ENCODE measurements around the gene PDE4C. TPM values are rescaled to one million over a fixed set of nuclear protein-coding genes. Genes with fewer than 3 reads are reported as not detected.

Gene PDE4C
- total and polyA plus RNA-seq, 9 of the 15 experiments (the other 6 are each of a cell fraction or from before 2014, with no cell fraction given) = 0.04 to 0.91 (median 0.20) TPM; not detected in 1

GRCh38 chr19:18227781-18228271 is 1.6 kb upstream of the PDE4C start (continued):
- TF ChIP-seq RCOR1 (IDR thresholded peaks at IDR 0.05; ENCODE audit: borderline replicate concordance in 1 of 2, low read depth in 2 of 2, low read length in 2 of 2) (0 out of 4 replicates have a peak, but pooled peaks of 1 of the 2 experiments have one; percentile 30), BCOR (IDR thresholded peaks at IDR 0.05) (0 out of 2 replicates have a peak, but pooled peaks have one; percentile 15), CREM (IDR thresholded peaks at IDR 0.05; ENCODE audit: low read depth) (no peak), RHOXF2B (CRISPR knock-in tag; conservative IDR thresholded peaks at IDR 0.05) (no peak), DPF2 (IDR thresholded peaks at IDR 0.05) (no peak), POLR3G (IDR thresholded peaks at IDR 0.05; ENCODE audit: extremely low read depth, insufficient read length, insufficient replicate concordance) (no peak), SAFB (IDR thresholded peaks at IDR 0.05; ENCODE audit: borderline replicate concordance, low read depth, low read length) (no peak), ZC3H4 (CRISPR knock-in tag; IDR thresholded peaks at IDR 0.05; ENCODE audit: borderline replicate concordance) (no peak)

- H3K27ac ChIP-seq (ENCODE audit: extremely low read depth, low read depth, low read length) = no peak overlapping the region
- no peak for ATAC-seq
- H3K4me1 ChIP-seq (replicated peaks in 1 of 2; ENCODE audit: control insufficient read depth in 2 of 2, insufficient read depth in 2 of 2, low read length in 2 of 2) = peaks cover 18 to 51% of the 10 kb centered on the region in 2 experiments; a peak in 4 of 5 replicates
- TF ChIP-seq, protein P1, sequence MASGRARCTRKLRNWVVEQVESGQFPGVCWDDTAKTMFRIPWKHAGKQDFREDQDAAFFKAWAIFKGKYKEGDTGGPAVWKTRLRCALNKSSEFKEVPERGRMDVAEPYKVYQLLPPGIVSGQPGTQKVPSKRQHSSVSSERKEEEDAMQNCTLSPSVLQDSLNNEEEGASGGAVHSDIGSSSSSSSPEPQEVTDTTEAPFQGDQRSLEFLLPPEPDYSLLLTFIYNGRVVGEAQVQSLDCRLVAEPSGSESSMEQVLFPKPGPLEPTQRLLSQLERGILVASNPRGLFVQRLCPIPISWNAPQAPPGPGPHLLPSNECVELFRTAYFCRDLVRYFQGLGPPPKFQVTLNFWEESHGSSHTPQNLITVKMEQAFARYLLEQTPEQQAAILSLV (tag; IDR thresholded peaks at IDR 0.05) = no peak
- TF ChIP-seq HDAC2 (IDR thresholded peaks at IDR 0.05) (0 out of 2 replicates have a peak, but pooled peaks have one; percentile 44), RAD51 (IDR thresholded peaks at IDR 0.05; ENCODE audit: borderline replicate concordance, low read depth) (no peak), RHOXF2B (CRISPR knock-in tag; conservative IDR thresholded peaks at IDR 0.05) (no peak), SPI1 (IDR thresholded peaks at IDR 0.05; ENCODE audit: borderline replicate concordance, low read depth, low read length) (no peak), PCBP1 (IDR thresholded peaks at IDR 0.05; ENCODE audit: low read depth, low read length, poor library complexity, severe bottlenecking) (no peak), KDM1A (IDR thresholded peaks at IDR 0.05) (peak; percentile 68 to 80), CBX3 (IDR thresholded peaks at IDR 0.05; ENCODE audit: borderline replicate concordance in 1 of 2, low read length in 2 of 2) (0 out of 3 replicates have a peak, but pooled peaks of 1 of the 2 experiments have one; percentile 16), HMBOX1 (IDR thresholded peaks at IDR 0.05) (no peak)
- TF ChIP-seq, protein P2, sequence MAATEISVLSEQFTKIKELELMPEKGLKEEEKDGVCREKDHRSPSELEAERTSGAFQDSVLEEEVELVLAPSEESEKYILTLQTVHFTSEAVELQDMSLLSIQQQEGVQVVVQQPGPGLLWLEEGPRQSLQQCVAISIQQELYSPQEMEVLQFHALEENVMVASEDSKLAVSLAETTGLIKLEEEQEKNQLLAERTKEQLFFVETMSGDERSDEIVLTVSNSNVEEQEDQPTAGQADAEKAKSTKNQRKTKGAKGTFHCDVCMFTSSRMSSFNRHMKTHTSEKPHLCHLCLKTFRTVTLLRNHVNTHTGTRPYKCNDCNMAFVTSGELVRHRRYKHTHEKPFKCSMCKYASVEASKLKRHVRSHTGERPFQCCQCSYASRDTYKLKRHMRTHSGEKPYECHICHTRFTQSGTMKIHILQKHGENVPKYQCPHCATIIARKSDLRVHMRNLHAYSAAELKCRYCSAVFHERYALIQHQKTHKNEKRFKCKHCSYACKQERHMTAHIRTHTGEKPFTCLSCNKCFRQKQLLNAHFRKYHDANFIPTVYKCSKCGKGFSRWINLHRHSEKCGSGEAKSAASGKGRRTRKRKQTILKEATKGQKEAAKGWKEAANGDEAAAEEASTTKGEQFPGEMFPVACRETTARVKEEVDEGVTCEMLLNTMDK (IDR thresholded peaks at IDR 0.05; ENCODE audit: borderline replicate concordance, insufficient read depth, low read depth, low read length, poor library complexity, severe bottlenecking) = no peak
These were observed 930 bp upstream of the PDE4C start for GRCh38 chr19:18226956-18227780.

More at GRCh38 chr19:18226956-18227780, 930 bp upstream of the PDE4C start:
- no peaks in the 10 kb centered on the region for H3K9me3 ChIP-seq (replicated peaks; ENCODE audit: control insufficient read depth, insufficient read depth, low read depth, low read length)
- no peaks in the 10 kb centered on the region for H3K79me2 ChIP-seq (ENCODE audit: control insufficient read depth, insufficient read depth, low read length)
- BruUV-seq (replicated peaks) = no TSS peak
- H4K20me1 ChIP-seq (replicated peaks; ENCODE audit: control insufficient read depth, insufficient read depth, low read length) = peaks cover 5% of the 10 kb centered on the region; the same call in 1 of the 2 replicates
- CTCF ChIA-PET (ENCODE audit: low intra/inter-chr PET ratio) = no interaction called here
- in situ Hi-C loops (cut with MboI) (no loop called here), intact Hi-C loops (cut with micrococcal nuclease) (no loop called here)
- 48% methylated on average over 16 of the region's 18 CpGs for WGBS (ENCODE audit: insufficient coverage, low coverage, missing lambda C conversion rate)
- no peak overlapping the region for H3K4me3 ChIP-seq
- no peaks in the 10 kb centered on the region; a peak in 1 of 5 replicates for H3K27me3 ChIP-seq (ENCODE audit: control insufficient read depth in 2 of 2, insufficient read depth in 2 of 2, low read length in 2 of 2)
- no peaks in the 10 kb centered on the region for H3K36me3 ChIP-seq (ENCODE audit: control insufficient read depth, insufficient read depth, low read length)
- POLR2A ChIA-PET = no interaction called here
- no peak for FAIRE-seq
- H2AFZ ChIP-seq (ENCODE audit: low read depth, low read length) = no peak overlapping the region
- no peaks in the 10 kb centered on the region for H3K9me1 ChIP-seq (ENCODE audit: control insufficient read depth, insufficient read depth, low read length)
- H3K4me2 ChIP-seq (ENCODE audit: insufficient read depth, low read length) = no peak overlapping the region
- H3K9ac ChIP-seq (ENCODE audit: insufficient read depth in 1 of 2, low read depth in 2 of 2, low read length in 2 of 2) = peak overlapping the region in 1 of 2 experiments; percentile 57; a peak in 1 of 4 replicates
- no peak for DNase-seq (ENCODE audit: extremely low read depth in 1 of 4, low spot score in 3 of 4)
